HFFc6 (cell line): ENCODE results near the gene CBARP. TPM values are rescaled to one million over a fixed set of nuclear protein-coding genes. Genes with fewer than 3 reads are reported as not detected.

ENCODE experiments used
- DNase-seq: peaks from one replicate; pipeline ENCODE4 v3.0.0-alpha.2; 2018
- H3K27ac Mint-ChIP-seq: 2 replicates; pipeline ENCODE4 v1.8.0; 2020; ENCODE audit warnings: mild to moderate bottlenecking, mixed read lengths
- H3K27me3 Mint-ChIP-seq: 2 replicates; pipeline ENCODE4 v1.8.0; 2021; ENCODE audit warnings: mild to moderate bottlenecking, moderate library complexity, mixed read lengths; ENCODE audit not compliant: insufficient read depth
- H3K36me3 Mint-ChIP-seq: 2 replicates; pipeline ENCODE4 v1.8.0; 2021; ENCODE audit warnings: low read depth, mixed read lengths
- H3K4me1 Mint-ChIP-seq: 2 replicates; pipeline ENCODE4 v1.8.0; 2020; ENCODE audit warnings: low read depth, mixed read lengths
- H3K4me3 Mint-ChIP-seq: 2 replicates; pipeline ENCODE4 v1.8.0; 2020; ENCODE audit warnings: mild to moderate bottlenecking, moderate library complexity, mixed read lengths
- H3K9me3 Mint-ChIP-seq: 2 replicates; pipeline ENCODE4 v1.8.0; 2020; ENCODE audit warnings: mild to moderate bottlenecking, mixed read lengths
- CTCF ChIP-seq: fragments of 200-600 bp; sonication (generic); IDR thresholded peaks from 2 replicates; pipeline ENCODE4 v1.5.0; 2021; ENCODE audit warnings: antibody characterized with exemption, mild to moderate bottlenecking
- total RNA-seq, 6 experiments: library from RNA; stranded (reverse); fragmentation: NEBNext Ultra II Directional; extraction: Animal tissue kit (Norgen Biotek cat#: 25700); gene quantifications; 2 replicates in 1 of 6; 3 replicates in 5 of 6; pipeline ENCODE4 v1.2.3, GENCODE V29; 2021

Gene CBARP
- total RNA-seq, 6 experiments from 2014 or later, result 7.6 to 12.7 (median 8.6) TPM

GRCh38 chr19:1182068-1182467 is 55.7 kb downstream of the CBARP start:
- Mint-ChIP-seq H3K27ac (no peak overlapping the region), H3K36me3 (no peaks in the 10 kb centered on the region), H3K4me3 (no peak overlapping the region), H3K4me1 (peaks cover 24% of the 10 kb centered on the region), H3K27me3 (peaks cover 2% of the 10 kb centered on the region), H3K9me3 (no peaks in the 10 kb centered on the region)
- no peak for DNase-seq
- no peak for TF ChIP-seq CTCF

DNA sequence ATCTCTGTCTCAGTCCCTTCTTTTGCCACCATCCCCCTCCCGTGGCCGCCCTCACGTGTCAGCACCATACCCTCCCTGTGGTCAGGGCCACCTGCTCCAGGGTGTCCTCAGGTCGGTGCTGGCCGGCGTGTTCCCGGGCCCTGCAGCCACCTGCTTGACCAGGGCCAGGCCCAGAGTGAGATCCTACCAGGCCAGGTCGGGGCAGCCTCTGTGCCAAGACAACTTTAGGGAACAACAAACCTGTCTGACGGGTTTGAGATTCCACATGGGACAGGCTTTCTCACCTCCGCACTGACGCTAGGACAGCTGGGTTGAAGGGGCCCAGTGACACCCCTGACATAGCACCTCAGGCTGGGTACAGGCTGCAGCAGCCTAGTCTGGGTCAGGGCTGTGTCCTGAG is 56.2 kb downstream of the CBARP start:
- H3K4me1 Mint-ChIP-seq, result peaks cover 26% of the 10 kb centered on the region
- no peaks in the 10 kb centered on the region for H3K36me3 Mint-ChIP-seq
- TF ChIP-seq CTCF, result no peak
- H3K27ac Mint-ChIP-seq, result peak overlapping the region; percentile 75
- no peaks in the 10 kb centered on the region for H3K9me3 Mint-ChIP-seq
- H3K4me3 Mint-ChIP-seq, result peak overlapping the region; percentile 29; the same call in 1 of the 2 replicates
- peaks cover 4% of the 10 kb centered on the region for H3K27me3 Mint-ChIP-seq
- no peak for DNase-seq

Other genes with a start within 250 kb of the CBARP start
- under 1 TPM; 0.34 to 0.66 (median 0.41) TPM for gene GRIN3B, start 237.6 kb downstream of the CBARP start, total RNA-seq
- gene TMEM259, start 216.9 kb downstream of the CBARP start, total RNA-seq, result 100 to 1,000 TPM; 127 to 164 (median 149) TPM
- gene RNU6-2, start 216.5 kb downstream of the CBARP start, total RNA-seq, result not detected
- 100 to 1,000 TPM; 483 to 579 (median 507) TPM for gene CNN2, start 211.4 kb downstream of the CBARP start, total RNA-seq
- gene ABCA7, start 197.9 kb downstream of the CBARP start, total RNA-seq, result 1 to 10 TPM; 4.6 to 8.1 (median 6.6) TPM
- under 1 TPM; 0.28 to 0.74 (median 0.60) TPM for gene ARHGAP45, start 170.8 kb downstream of the CBARP start, total RNA-seq
- gene POLR2E, start 142.6 kb downstream of the CBARP start, total RNA-seq, result 100 to 1,000 TPM; 224 to 289 (median 250) TPM
- gene GPX4, start 134.0 kb downstream of the CBARP start, total RNA-seq, result 100 to 1,000 TPM; 193 to 237 (median 223) TPM
- gene SBNO2, start 63.7 kb downstream of the CBARP start, total RNA-seq, result 10 to 100 TPM; 33.7 to 49.8 (median 41.5) TPM
- gene STK11, start 32.2 kb downstream of the CBARP start, total RNA-seq, result 10 to 100 TPM; 52.9 to 59.1 (median 56.7) TPM
- gene ATP5F1D, start 3.7 kb upstream of the CBARP start, total RNA-seq, result 100 to 1,000 TPM; 190 to 243 (median 217) TPM
- 10 to 100 TPM; 58.4 to 73.3 (median 67.4) TPM for gene MIDN, start 10.6 kb upstream of the CBARP start, total RNA-seq
- 100 to 1,000 TPM; 160 to 243 (median 190) TPM for gene CIRBP, start 31.3 kb upstream of the CBARP start, total RNA-seq
- gene FAM174C, start 37.5 kb upstream of the CBARP start, total RNA-seq, result 10 to 100 TPM; 54.2 to 77.6 (median 63.8) TPM
- not detected for gene EFNA2, start 47.9 kb upstream of the CBARP start, total RNA-seq
- gene NDUFS7, start 145.9 kb upstream of the CBARP start, total RNA-seq, result 100 to 1,000 TPM in 2 of 6 experiments, 10 to 100 TPM in 4; 91.9 to 105 (median 97.6) TPM
- 10 to 100 TPM; 55.2 to 71.3 (median 67.7) TPM for gene GAMT, start 163.5 kb upstream of the CBARP start, total RNA-seq
- gene DAZAP1, start 169.6 kb upstream of the CBARP start, total RNA-seq, result 100 to 1,000 TPM in 4 of 6 experiments, 10 to 100 TPM in 2; 87.2 to 109 (median 103) TPM
- 1,000 to 10,000 TPM; 1,047 to 1,358 (median 1,277) TPM for gene RPS15, start 200.4 kb upstream of the CBARP start, total RNA-seq
- under 1 TPM; 0.18 to 0.47 (median 0.32) TPM for gene APC2, start 212.1 kb upstream of the CBARP start, total RNA-seq
- 10 to 100 TPM; 26.7 to 34.8 (median 29.6) TPM for gene C19orf25, start 241.2 kb upstream of the CBARP start, total RNA-seq